ENCODE results near the gene SCMH1.

GRCh38 chr1:41158147-41158875 lies 83.8 kb downstream of the SCMH1 start:
- no peak for TF ChIP-seq CTCF (IDR thresholded peaks at IDR 0.05)
- TF ChIP-seq POLR2A (IDR thresholded peaks at IDR 0.05) = no peak

All from breast epithelium (tissue), 3 donors.